Stimulated activated CD8-positive, alpha-beta memory T cell treated with anti-CD3 and anti-CD28 coated beads, Interleukin-12 subunit alpha, Interleukin-12 subunit beta, amount 100 ng/mL, for 24 hours (primary cell): Measurements from ENCODE around the gene PTPRU.

Source experiments
- DNase-seq: peaks from one replicate; pipeline ENCODE4 v3.0.0-alpha.2; 2020; ENCODE audit errors: extremely low read depth

Gene PTPRU

DNA sequence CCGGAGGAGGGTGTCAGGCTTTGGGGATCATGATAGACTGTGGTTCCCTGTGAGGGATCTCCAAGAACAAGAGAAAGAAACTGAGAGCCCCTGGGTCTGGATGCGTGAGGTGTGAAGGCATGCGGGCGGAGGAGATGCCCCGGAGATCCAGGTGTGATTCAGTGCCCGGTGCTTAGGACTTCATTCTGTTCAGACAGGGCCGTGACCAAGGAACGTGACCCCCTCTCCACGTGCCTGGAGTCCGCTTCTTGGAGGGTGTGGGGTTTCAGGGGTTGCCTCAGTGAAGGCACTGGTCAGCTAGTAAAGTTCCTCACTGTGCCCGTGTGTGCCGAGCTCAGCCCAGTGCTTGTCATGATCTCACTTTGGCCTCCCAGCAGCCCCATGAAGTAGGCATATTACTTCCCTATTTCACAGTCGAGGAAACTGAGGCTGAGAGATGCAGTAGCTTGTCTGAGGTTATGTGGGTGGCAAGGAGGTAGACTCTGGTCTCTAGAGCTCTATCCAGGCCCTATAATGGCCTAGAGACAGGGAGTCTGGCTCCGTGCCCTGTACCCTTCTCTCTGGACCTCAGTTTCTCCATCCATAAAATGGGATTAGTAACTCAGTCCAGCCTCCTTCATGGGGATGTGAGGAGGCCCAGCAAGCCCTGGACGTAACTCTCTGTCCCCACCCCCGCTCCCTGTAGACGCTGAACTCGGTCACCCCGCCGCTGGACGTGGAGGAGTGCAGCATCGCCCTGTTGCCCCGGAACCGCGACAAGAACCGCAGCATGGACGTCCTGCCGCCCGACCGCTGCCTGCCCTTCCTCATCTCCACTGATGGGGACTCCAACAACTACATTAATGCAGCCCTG is 81.0 kb downstream of the PTPRU start:
- no peak for DNase-seq

DNA sequence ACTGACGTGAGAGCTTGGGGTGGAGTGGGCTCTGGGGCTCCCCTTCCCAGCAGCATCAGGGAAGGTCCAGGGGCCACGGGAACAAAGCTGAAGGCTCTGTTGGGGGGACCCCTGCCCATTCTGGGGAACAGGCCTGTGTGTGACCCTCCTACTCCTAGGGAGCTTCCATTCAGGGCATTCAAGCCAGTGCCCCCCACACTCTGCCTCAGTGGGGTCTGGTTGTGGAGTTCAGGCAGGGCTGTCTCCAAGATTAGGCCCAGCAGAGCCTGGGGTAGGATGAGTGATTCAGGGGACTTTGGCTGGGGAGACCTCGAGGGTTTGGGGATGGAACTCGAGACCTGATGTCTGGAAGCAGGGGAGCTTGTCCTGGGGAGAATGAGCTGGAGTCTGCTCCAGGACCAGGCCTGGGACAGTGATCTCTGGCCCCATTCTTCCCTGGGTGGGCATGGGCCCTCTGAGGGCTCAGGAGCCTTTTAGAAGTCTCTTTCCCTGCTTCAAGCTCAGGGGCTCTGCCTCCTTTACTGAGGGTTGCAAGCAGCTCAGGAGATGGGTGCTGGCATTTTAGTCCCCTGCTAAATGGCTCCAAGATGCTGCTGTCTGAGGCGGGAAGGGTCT is 81.7 kb downstream of the PTPRU start:
- no peak for DNase-seq

GRCh38 chr1:29318724-29319123 is 82.4 kb downstream of the PTPRU start:
- no peak for DNase-seq

DNA sequence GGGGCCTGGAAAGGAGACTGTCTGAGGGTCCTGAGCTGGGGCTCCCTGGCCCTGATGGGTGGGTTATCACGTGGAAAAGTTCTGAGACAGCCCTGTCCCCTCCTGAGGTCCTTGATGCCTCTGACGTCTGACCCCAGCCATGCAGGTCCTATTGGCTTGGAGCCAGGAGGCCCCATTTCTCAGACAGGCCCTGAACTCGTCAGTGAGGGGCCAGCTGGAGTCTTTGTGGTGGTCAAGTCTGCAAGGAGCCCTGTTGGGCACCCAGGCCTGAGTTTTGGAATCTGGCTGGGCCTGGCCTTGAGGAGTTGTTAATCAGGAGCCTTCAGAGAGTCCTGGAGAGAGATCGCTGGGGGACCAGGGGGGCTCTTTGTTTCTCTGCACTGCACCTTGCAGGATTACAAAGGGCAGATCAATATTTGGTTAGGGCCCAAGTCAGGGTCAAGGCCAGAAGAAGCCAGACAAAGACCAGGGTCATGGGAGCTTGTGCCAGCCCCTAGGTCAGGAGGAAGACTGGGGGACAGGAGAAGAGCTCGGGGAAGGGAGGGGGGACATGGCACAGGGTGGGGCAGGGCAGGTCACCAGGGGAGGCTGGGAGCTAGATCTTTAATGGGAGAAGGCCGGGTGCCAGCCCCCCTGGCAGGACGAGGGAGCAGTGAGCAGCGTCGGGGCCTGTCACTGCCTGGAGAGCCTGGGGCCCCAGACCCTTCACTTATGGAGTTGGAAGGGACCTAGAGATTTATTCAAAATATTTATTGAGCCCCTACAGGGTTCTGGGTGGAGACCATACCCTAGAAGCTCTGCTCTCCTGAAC is 83.2 kb downstream of the PTPRU start:
- no peak for DNase-seq

- no peak for DNase-seq
These were observed 84.0 kb downstream of the PTPRU start for GRCh38 chr1:29320156-29320940.

DNA sequence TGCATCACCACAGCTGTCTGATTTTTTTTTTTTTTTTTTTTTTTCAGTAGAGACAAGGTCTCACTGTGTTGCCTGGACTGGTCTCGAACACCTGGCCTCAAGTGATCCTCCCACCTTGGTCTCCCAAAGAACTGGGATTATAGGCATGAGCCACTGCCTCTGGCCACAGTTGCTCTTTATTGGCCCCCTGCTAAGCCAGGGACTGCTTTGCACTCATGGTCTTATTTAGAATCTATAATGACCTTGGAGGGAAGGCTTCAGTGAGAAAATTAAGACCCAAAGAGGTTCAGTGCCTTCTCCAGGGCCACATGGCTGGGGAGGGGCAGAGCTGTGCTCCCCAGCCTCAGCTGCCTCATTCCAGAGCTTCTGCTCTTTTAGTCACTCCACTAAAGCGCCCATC is 84.9 kb downstream of the PTPRU start:
- no peak for DNase-seq

GRCh38 chr1:29322147-29322694 is 85.9 kb downstream of the PTPRU start:
- DNase-seq, result no peak

GRCh38 chr1:29322861-29323585 is 86.7 kb downstream of the PTPRU start:
- no peak for DNase-seq

GRCh38 chr1:29323636-29324035 is 87.3 kb downstream of the PTPRU start:
- no peak for DNase-seq

DNA sequence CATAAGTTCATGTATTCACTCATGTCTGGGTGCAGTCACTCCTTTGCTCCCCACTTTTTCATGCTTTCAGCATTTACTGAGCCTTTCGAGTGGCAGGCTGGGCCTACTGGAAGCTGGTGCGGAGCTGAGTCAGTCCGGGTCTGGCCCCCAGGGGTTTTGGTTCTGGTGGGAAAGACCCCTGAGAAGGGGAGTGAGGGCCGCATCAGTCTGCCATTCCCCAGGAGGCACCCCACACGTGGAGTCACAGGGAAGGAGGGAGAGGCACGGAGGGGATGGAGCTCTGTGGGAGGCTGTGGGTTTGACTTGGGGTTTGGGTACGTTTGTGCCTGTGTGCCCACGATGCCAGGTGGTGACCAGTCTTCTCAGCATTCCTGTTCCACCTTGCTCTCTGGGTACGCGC is 87.9 kb downstream of the PTPRU start:
- no peak for DNase-seq

GRCh38 chr1:29324771-29325351 is 88.5 kb downstream of the PTPRU start:
- DNase-seq, result no peak

DNA sequence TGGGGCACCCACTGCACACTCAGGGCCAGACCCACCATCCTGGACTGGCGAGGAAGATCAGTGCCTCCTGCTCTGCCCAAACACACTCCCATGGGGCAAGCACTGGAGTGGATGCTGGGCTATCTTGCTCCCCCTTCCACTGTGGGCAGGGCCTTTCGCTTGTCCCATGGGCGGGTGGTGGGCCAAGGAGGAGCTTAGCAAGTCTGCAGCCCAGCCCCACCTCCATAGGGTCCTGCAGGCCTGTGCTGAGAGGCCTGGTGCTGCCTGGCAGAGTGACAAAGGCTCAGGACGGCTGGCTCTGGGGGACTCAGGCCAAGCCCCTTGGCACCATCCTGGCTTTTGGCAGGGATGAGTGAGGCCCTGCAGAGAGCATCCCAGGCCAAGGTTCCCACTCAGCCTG is 89.4 kb downstream of the PTPRU start:
- no peak for DNase-seq

DNA sequence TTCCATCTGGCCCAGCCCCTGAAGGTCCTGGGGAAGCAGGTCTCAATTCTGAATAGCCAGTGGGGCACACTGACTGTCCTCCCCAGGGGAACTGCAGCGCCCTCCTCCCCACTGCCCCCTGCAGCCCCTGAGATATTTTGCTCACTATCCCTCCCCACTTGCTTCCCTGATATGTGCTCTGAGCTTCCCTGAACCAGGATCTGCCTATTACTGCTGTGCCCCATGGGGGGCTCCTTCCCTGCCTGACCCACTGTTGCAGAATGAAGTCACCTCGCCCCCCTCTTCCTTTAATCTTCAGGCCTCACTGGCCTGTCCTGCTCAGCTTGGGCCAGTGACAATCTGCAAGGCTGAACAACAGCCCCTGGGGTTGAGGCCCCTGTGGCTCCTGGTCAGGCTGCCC is 89.8 kb downstream of the PTPRU start:
- no peak for DNase-seq

DNA sequence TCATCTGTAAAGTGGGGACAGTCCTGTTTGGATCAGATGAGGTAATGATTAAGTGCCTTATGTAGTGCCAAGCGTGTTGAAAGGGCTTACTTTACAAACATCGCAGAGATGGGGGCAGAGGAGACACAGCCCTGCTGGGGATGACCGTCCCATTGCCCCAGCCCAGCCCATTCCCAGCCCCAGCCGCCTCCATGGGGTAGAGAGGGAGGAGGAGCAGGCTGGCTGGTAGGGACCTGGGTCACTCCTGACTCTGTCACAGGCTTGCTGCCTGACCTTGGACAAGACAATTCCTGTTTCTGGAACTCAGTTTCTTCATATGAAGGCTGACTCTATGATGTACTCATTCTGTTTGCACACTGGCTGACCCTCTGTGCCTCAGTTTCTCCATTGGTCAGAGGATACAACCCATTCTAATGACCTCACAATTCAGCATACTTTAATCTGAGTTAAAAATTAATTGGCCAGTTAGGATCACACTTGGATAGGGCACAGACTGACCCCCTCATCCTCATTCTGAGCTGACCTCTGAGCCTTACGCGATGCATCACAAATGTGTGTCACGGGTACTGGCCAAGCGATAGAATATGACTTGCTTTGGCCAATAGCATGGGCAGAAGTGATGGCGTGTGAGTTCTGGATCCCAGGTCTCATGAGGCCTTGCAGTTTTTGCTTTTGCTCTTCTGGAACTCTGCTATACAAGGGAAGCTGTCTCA is 91.1 kb downstream of the PTPRU start:
- no peak for DNase-seq

DNA sequence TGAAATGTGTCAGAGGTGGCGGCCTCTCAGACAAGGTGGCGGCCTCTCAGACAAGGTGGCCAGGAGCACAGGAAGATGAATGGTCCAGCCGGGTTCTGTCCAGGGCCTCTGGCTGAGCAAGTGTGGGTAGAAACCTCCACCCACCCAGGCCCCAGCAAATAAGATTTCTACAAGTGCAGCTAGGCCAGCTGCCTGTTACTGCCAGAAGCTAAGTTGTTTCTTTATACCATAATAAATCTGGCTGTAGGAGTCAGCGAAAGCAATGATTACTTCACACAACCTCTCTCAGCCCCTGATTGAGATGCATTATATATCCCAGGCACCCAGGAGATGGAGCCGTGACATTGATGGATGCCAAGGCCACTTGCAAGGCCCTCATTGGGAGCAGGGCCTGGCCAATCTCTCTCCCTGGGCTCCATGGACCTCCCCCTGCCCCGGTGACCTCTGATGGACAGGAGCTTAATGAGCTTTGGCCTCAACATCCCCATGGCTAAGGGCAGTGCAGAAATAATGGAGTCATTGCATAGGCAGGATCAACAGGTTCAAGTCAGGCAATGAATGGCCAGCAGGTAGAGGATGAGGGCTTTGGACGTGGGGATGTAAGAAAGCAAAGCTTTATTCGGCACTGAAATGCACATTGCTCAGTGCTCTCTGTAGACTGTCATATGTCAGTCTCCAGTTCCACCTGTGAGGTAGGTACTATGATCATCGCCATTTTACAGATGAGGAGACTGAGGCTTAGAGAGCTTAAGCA is 92.9 kb downstream of the PTPRU start:
- no peak for DNase-seq

DNA sequence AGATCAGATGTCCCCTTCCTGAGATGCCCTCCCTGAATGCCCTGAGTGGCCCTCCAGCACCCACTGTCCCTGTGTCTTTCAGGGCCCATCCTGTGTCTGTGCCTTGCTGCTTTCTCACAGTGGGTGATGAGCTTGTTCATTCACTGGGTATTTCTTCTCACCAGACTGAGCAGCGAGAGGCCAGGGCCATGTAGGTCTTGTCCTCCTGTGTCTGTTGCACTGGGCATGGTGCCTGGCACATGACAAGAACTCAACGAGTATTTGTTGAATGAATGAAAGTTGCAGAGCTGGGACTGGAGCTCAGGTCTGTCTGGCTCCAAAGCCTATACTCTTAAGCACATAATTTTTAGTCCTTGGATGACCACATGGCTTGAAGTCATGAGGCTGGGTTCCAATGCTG is 93.8 kb downstream of the PTPRU start:
- no peak for DNase-seq

GRCh38 chr1:29330856-29331255 is 94.5 kb downstream of the PTPRU start:
- no peak for DNase-seq

DNA sequence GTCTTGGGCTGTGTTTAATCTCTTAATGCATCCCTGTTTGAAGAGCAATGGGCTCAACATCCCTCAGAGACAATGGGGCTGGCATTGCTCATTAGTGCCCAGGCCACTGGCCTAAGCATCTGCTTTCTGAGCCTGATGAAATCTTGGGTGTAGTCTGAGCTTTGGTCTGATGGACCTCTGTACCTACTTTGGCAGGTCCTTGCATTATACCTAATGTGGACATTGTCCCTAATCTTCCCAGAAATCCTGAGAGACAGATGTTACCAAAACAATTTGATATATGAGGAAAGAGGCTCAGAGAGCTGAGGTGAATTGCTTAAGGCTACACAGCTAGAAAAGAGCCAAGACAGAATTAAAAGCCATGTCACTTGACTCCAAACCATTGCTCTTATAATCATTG is 95.0 kb downstream of the PTPRU start:
- no peak for DNase-seq

DNA sequence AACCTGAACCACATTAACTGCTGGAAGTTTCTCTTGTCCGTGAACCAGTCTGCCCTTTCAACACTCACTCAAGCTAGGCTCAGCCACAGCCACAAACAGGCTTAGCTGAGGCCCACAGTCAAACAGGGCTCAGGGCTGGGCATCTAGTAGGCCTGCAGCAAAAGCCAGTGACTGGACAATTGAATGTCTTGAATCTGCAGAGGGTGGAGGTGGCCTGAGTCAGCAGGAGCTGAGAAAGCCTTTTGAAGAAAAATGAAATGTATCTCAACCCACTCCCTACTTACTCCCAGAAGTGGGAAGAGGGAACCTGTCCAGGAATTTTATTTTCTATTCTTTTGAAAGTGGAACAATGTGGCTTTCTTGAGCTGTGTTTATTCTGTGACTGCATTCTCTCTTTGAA is 95.4 kb downstream of the PTPRU start:
- DNase-seq, result no peak
